ENCODE results near the gene ANKIB1.

ANKIB1 gene

DNA sequence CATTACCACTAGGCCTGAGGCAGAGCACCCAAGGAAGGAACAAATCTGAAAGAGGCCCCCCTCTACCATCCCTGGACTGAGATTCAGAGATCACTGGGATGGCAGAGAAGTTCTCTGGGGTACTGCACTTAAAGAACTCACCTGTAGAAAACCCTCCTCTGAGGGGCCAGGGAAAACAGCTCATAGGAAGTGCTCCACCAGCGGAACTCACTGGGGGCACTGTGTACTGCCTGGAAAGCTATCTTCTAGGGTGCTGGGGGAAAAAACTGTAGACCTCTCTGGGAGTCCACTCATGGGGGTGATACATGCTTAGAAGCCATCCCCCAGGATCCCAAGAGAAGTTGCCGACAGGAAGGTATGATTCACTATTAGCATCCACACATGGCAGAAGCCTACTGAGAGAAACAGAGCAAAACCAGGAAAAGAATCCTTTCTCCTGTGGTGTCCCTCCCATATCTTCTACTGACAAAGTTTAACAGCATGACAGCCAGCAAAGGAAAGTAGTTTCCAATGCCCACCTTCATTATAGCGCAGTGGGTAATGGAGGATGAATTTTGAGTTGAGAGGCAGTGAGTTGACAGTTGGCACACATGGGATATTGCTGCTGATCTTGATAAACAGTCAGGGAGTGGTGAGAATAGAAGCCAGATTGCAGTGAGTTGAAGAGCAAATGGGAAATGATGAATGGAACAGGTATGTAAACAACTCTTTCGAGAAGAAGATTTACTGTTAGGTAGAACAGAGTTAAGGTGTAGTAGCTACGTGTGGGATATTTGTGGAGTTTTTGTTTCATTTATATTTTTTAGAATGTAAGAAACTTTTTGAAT is 20.9 kb downstream of the ANKIB1 start:
- no peak for DNase-seq

- DNase-seq: no peak
These were observed 23.1 kb downstream of the ANKIB1 start for GRCh38 chr7:92268921-92269320.

DNA sequence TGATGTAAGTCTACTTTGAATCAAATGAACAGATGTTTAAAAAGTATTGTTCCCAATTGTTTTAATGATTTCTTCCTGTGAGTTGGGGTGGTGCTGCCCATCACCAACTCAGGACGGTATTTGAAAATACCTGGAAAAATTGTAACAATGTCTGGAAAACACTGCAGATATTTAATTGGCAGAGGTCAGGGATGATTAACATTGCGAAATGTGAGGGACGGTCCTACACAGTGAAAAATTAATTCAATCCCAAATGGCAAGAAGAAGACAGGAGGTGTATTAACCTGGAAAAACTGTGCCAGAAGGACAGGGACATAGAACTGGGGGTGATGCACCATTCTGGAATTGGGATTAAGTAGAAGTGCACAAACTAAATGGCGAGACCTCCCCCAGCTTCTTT is 29.6 kb downstream of the ANKIB1 start:
- DNase-seq: no peak

GRCh38 chr7:92276460-92276864 is 30.7 kb downstream of the ANKIB1 start:
- DNase-seq: no peak

DNA sequence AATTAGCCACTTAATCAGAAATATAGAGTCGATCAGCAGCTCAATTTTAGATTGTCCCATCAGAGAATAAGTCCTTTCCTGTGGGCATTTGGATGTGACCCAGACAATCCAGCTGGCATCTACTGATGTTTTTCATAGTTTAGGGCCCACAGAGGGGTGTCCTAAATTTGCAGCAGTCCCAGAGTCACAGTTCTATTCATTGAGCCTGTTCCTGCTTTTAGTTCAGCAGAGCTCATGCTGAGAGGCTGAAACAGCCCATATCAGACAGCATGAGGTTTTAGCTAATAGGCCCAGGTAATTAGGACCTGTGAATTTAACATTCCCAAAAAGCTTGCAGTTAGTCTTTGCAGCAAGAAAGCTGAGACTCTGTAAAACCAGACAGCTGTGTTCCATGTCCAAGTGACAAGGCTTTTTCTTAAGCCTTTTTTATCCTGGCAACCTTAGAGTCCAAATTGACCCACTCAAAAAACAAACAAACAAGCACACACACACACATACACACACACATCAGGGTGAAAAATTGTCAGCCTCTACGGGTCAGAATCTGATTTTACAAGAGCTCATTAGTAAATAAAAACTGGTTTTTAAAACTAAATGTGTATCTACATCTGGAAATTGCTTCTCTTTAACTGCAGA is 33.7 kb downstream of the ANKIB1 start:
- DNase-seq: no peak

GRCh38 chr7:92281031-92281430 is 35.3 kb downstream of the ANKIB1 start:
- DNase-seq: no peak

- DNase-seq: no peak
These were observed 36.5 kb downstream of the ANKIB1 start for GRCh38 chr7:92282221-92282814.

DNA sequence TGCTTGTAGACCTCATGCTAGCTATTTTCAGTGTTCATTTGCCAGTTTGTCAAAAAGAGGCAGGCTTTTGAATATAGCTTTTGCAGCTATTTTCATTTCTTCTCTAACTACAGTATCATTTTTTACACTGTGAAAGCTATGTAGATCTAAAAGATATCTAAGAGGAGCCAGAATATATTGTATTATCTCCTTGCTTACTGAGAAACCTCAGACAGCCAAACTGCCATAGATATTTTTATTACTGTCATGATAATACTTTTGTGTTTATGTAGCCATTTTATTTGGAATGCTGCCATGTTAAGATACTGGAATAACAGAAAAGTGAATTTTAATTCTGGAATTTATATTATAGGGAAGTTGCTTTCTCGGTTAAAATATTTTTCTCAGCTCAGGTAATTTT is 37.2 kb downstream of the ANKIB1 start:
- no peak for DNase-seq

GRCh38 chr7:92289321-92289720 is 43.5 kb downstream of the ANKIB1 start:
- DNase-seq: no peak

DNA sequence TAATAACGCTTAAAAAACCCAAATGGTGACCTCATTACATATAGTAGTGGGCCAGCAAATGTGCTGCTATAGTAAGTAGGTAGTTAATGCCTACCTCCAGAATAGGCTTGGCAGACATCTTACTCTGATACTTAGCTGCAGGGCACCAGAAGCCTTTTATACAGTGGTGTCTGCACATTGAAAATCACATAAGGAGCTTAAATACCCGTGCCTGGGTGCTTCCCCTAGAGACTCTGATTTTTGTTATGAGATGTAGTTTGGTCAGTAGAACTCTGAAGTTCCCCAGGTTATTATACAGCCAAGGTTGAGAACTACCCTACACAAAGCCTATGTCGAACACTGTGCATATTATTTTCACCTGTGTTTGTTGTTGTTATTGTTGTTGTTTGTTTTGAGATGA is 47.2 kb downstream of the ANKIB1 start:
- no peak for DNase-seq

DNA sequence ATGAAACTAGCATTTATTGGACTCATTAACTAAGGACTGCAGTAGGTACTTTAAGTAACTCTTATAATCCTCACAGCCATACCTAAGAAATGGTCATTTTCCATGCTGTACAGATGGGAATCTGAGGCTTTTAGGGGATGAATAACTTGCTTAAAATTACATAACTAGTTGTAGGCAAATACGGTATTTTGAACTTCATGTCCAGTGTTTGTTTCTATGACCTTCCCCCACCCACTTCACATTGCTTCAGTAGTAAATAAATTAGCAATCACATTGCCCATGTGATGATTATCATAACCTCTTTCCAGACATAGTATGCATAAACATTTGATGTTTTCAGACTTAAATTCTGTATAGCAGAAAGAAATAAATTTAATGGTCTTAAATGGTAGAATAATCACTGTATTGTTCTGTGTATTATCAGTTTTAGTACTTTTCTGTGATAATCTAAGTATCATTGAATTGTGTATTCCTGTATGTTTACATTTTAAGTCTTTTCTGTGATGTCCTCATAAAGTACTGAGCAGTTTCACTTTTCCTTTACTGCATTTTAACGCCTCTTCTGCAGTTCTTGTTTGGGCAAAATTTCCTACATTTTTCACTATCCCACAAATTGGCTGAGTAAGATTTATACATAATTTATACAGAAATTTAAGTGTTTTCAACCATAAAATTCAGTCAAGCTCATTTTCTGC is 48.3 kb downstream of the ANKIB1 start:
- DNase-seq: no peak

- DNase-seq: no peak
These were observed 49.6 kb downstream of the ANKIB1 start for GRCh38 chr7:92295391-92295790.

GRCh38 chr7:92296235-92296634 is 50.5 kb downstream of the ANKIB1 start:
- DNase-seq: no peak

DNA sequence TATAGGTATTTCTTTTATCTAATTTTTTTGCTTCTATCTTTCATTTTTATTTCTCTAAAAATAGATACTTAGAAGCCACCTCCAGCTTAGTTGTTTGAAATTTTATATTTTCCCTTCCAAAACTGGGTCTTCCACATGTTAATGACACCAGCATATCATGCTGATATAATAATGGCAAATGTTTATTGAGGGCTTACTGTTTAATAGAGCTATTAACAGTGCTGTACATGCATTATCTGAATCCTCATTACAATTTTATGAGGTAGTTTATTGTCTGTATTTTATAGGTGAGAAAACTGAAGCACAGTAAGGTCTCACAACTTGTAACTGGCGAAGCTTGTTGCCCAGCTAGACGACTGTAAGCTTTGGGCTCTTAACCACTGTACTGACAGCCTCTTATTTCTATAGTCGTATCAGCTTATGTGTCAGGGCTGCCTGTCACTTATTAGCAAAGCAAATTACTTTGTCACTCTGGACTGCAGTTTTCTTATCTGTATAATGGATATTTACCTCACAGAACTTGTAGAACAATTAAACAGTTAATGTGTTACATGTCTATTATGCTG is 51.2 kb downstream of the ANKIB1 start:
- DNase-seq: no peak

- DNase-seq: no peak
These were observed 52.0 kb downstream of the ANKIB1 start for GRCh38 chr7:92297736-92298135.

- no peak for DNase-seq
These were observed 58.0 kb downstream of the ANKIB1 start for GRCh38 chr7:92303761-92304160.

GRCh38 chr7:92304406-92304893 is 58.7 kb downstream of the ANKIB1 start:
- no peak for DNase-seq

DNA sequence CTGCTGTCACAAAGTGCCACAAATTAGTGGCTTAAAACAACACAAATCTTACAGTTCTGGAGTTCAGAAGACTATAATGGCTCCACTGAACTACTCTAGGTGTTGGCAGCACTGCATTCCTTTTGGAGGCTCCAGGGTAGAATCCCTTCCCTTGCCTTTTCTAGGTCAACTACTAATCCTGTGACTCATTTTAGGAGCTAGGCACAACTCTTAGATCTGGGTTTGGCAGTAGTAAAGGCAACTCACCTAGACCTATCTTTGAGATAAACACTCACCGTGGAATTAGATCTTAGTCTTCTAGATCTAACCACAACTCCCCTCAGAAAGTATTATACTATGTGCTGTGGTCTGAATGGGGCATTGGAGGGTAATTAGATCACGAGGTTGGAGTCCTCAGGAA is 60.4 kb downstream of the ANKIB1 start:
- DNase-seq: no peak

- no peak for DNase-seq
These were observed 67.3 kb downstream of the ANKIB1 start for GRCh38 chr7:92313055-92313454.

- DNase-seq: no peak
These were observed 73.5 kb downstream of the ANKIB1 start for GRCh38 chr7:92319243-92319642.

- DNase-seq: no peak
These were observed 79.4 kb downstream of the ANKIB1 start for GRCh38 chr7:92325173-92325572.

GRCh38 chr7:92325858-92326257 is 80.1 kb downstream of the ANKIB1 start:
- no peak for DNase-seq

DNA sequence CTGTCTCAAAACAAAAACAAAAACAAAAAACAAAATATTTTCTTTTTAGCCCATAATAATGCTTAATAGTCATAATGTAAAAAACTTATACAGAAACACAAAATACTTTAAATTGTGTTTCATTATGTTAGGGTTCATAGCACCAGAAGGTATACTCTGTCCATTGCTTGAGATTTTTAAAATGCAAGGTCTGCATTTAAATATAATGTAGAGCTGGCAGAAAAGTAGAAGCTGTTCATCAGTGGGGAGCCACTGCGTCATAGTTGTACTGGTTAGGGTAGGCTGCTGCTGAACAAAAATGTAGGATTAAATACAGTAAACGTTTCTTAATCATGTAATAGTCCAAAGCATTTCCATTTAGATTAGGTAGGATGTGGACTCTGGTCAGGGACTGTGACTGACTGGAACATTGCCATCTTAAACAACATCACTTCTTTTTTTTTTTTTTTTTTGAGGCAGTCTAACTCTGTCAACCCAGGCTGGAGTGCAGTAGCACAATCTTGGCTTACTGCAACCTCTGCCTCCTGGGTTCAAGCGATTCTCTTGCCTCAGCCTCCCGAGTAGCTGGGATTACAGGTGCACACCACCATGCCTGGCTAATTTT is 85.2 kb downstream of the ANKIB1 start:
- no peak for DNase-seq

Measured in islet precursor cell (in vitro differentiated cells).